HepG2 (cell line): Measurements from ENCODE around the gene FILIP1. TPM values are rescaled to one million over a fixed set of nuclear protein-coding genes. Genes with fewer than 3 reads are reported as not detected.

Source experiments
- ATAC-seq: fragments of 200-7000 bp; cut with Tn5 transposase; 3 replicates; pipeline ENCODE4 v1.9.1; 2020; ENCODE audit warnings: mild to moderate bottlenecking, moderate library complexity
- BruUV-seq: library from RNA; stranded (reverse); fragments of 400-500 nt; replicated peaks from 2 replicates; lab custom pipeline; 2021; lab: Mats Ljungman, UMichigan
- CTCF ChIA-PET: fragments of 300-600 bp; formaldehyde crosslinking; extraction: SDS; loops from one replicate; lab custom pipeline; 2021; ENCODE audit warnings: low total read pairs, inconsistent platforms, low intra/inter-chr PET ratio; lab: Yijun Ruan, JAX
- POLR2A ChIA-PET: fragments of 350-600 bp; sonication (Branson Sonifier 250); formaldehyde crosslinking; loops from one replicate; lab custom pipeline; 2020; ENCODE audit warnings: antibody characterized with exemption, inconsistent platforms; lab: Yijun Ruan, JAX
- DNase-seq: peaks from one replicate; pipeline ENCODE4 v3.0.0-alpha.2; 2015; ENCODE audit warnings: low spot score
- FAIRE-seq: peaks from 3 replicates; lab custom pipeline; 2011; peaks lifted over from hg19 to GRCh38; lab: Jason Lieb, UNC
- H2AFZ ChIP-seq: one replicate; pipeline ENCODE4 v1.6.1; 2011; ENCODE audit warnings: low read length, inconsistent platforms
- H3K27ac ChIP-seq: fragments of 300-600 bp; 3 replicates; pipeline ENCODE4 v1.8.0; 2011; ENCODE audit warnings: mixed run types, mild to moderate bottlenecking, mixed read lengths, low read length, inconsistent platforms; ENCODE audit not compliant: insufficient read depth; ENCODE audit errors: extremely low read length
- H3K27me3 ChIP-seq, 2 experiments: fragments of 200-600 bp in 1 of 2; 2 replicates in 1 of 2; 3 replicates in 1 of 2; pipeline versions ENCODE4 v1.6.0 to v1.8.0; 2011; ENCODE audit warnings: low read length in 2 of 2, mild to moderate bottlenecking in 2 of 2, moderate library complexity in 2 of 2, inconsistent platforms in 1 of 2; ENCODE audit not compliant: insufficient read depth in 2 of 2, control insufficient read depth in 1 of 2
- H3K36me3 ChIP-seq, 2 experiments: fragments of 200-600 bp in 1 of 2; replicated peaks in 1 of 2; 2 replicates in 1 of 2; 3 replicates in 1 of 2; pipeline versions ENCODE4 v1.5.1 to v1.8.0; 2011; ENCODE audit warnings: low read length in 2 of 2, inconsistent platforms in 1 of 2; ENCODE audit not compliant: insufficient read depth in 2 of 2, control insufficient read depth in 1 of 2
- H3K4me1 ChIP-seq: 2 replicates; pipeline ENCODE4 v1.5.1; 2012; ENCODE audit warnings: low read length, inconsistent platforms; ENCODE audit not compliant: insufficient read depth
- H3K4me2 ChIP-seq: 2 replicates; pipeline ENCODE4 v1.6.0; 2011; ENCODE audit warnings: low read depth, low read length, inconsistent platforms
- H3K4me3 ChIP-seq, 3 experiments: fragments of 200-600 bp in 1 of 3; sonication (generic), shearing (Covaris generic) in 1 of 3; replicated peaks in 1 of 3; 2 replicates each; pipeline ENCODE4 v1.5.1; 2011 to 2016; ENCODE audit warnings: low read length in 3 of 3, inconsistent platforms in 2 of 3, low read depth in 2 of 3, mild to moderate bottlenecking in 2 of 3, control low read depth in 1 of 3, mixed read lengths in 1 of 3; ENCODE audit not compliant: insufficient read depth in 1 of 3
- H3K79me2 ChIP-seq: one replicate; pipeline ENCODE4 v1.6.1; 2011; ENCODE audit warnings: low read length, inconsistent platforms; ENCODE audit not compliant: insufficient read depth
- H3K9ac ChIP-seq: 2 replicates; pipeline ENCODE4 v1.6.0; 2011; ENCODE audit warnings: mild to moderate bottlenecking, low read depth, low read length, inconsistent platforms; ENCODE audit not compliant: insufficient read depth
- H3K9me3 ChIP-seq: 2 replicates; pipeline ENCODE4 v1.5.1; 2012; ENCODE audit warnings: mild to moderate bottlenecking, low read length
- H4K20me1 ChIP-seq: 2 replicates; pipeline ENCODE4 v1.6.0; 2011; ENCODE audit warnings: inconsistent platforms, mild to moderate bottlenecking, low read length, moderate library complexity; ENCODE audit not compliant: insufficient read depth
- ARID5B ChIP-seq: IDR thresholded peaks from 2 replicates; pipeline ENCODE4 v1.4.0; 2020; ENCODE audit warnings: mild to moderate bottlenecking, missing genetic modification reagents
- CTCF ChIP-seq: sonication (generic); formaldehyde crosslinking; IDR thresholded peaks from 2 replicates; pipeline ENCODE4 v1.5.0; 2020; ENCODE audit warnings: mild to moderate bottlenecking, missing genetic modification reagents, moderate library complexity
- RAD21 ChIP-seq: fragments of 450-650 bp; formaldehyde crosslinking; IDR thresholded peaks from 2 replicates; pipeline ENCODE4 v1.5.0; 2020; ENCODE audit warnings: mild to moderate bottlenecking
- SMC3 ChIP-seq: IDR thresholded peaks from 2 replicates; pipeline ENCODE4 v1.6.1; 2011; ENCODE audit warnings: low read length, improper control_type of control experiment
- STAG1 ChIP-seq: sonication (generic); formaldehyde crosslinking; IDR thresholded peaks from 2 replicates; pipeline ENCODE4 v1.4.0; 2020; ENCODE audit warnings: missing genetic modification reagents
- ZNF382 ChIP-seq: sonication (generic); formaldehyde crosslinking; IDR thresholded peaks from 2 replicates; pipeline ENCODE4 v1.5.0; 2020; ENCODE audit warnings: missing genetic modification reagents, mild to moderate bottlenecking, borderline replicate concordance
- ZNF878 ChIP-seq: sonication (generic); formaldehyde crosslinking; IDR thresholded peaks from 2 replicates; pipeline ENCODE4 v1.8.1; 2023; ENCODE audit warnings: mild to moderate bottlenecking, missing genetic modification reagents, moderate library complexity
- WGBS: methylation state at CpG from one replicate; pipeline ENCODE4 v1.1.6; 2017; ENCODE audit warnings: low lambda C conversion rate; 5-methylcytosine and 5-hydroxymethylcytosine counted together
- in situ Hi-C: cut with HindIII; loops from 2 replicates; pipeline ENCODE4 v1.10.0; 2017; ENCODE audit warnings: low pct_unique_long_range_greater_than_20kb; ENCODE audit not compliant: extremely low pct_ligation_motif_present
- intact Hi-C: fragments of 100-400 bp; cut with micrococcal nuclease; formaldehyde crosslinking; loops from one replicate; pipeline ENCODE4 v1.10.0; 2022; ENCODE audit not compliant: unreplicated experiment
- polyA plus RNA-seq, 8 experiments: library from polyadenylated mRNA; depleted of rRNA in 3 of 8; stranded (reverse) in 7 of 8; unstranded in 1 of 8; fragments of >200 nt; fragmentation: Illumina TruSeq in 4 of 8; extraction: Trizol in 4 of 8; gene quantifications; 2 replicates each; pipeline versions ENCODE4 v1.2.1 to v1.2.3, GENCODE V29; 2011 to 2016; ENCODE audit warnings: low read depth in 4 of 8, missing spikeins in 1 of 8, mixed read lengths in 1 of 8; ENCODE audit not compliant: insufficient read depth in 1 of 8
- total RNA-seq, 5 experiments: library from RNA; depleted of rRNA; stranded (reverse); fragments of >200 nt; fragmentation: Illumina TruSeq; extraction: Trizol; gene quantifications; 2 replicates each; pipeline ENCODE4 v1.2.3, GENCODE V29; 2016; ENCODE audit warnings: low read depth in 1 of 5

Gene FILIP1
- total and polyA plus RNA-seq, 2 of the 13 experiments (the other 11 are each of a cell fraction or from before 2014, with no cell fraction given) = not detected

DNA sequence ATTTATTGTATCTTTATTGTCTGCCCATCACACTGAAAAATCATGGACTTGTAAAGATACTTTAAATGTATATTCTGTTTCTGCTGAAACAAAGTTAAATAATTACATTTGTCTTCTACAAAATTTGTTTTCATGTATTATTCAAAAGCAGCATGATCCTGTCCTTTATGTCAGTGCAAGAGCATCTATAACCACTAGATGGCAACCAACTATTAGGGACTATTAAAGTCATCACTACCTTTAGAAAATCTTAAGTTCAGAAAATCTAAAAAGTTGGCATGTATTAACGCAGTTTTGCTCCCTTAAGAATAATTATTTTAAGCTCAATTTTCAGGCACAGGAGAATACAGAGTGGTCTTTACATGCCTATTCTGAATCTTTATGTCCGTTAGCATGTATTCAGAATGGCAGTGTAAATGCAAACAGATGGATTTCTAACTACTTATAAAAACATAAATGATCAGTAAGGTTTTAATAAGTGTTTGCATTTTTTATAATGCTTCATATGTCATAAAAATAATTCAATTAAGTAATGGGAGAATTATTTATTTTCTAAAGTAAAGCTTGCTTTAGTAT lies 226.8 kb downstream of the FILIP1 start:
- no peak overlapping the region for H2AFZ ChIP-seq
- no peaks in the 10 kb centered on the region for H3K4me1 ChIP-seq
- H3K4me3 ChIP-seq = no peak overlapping the region
- ChIA-PET POLR2A (no interaction called here), CTCF (interaction anchor here (0.7 to 1.7 kb wide), 4 partner anchors 18 to 260 kb away, joined by 3 to 14 read pairs (median 6); partner anchors contain the start of gene TMEM30A)
- peaks cover 4 to 25% of the 10 kb centered on the region in 2 experiments; a peak in 4 of 5 replicates for H3K36me3 ChIP-seq
- H3K9ac ChIP-seq = no peak overlapping the region
- DNase-seq = peak; percentile 42
- no peak overlapping the region for H3K27ac ChIP-seq
- no peak for TF ChIP-seq ZNF878 (CRISPR knock-in tag)
- TF ChIP-seq STAG1 (CRISPR knock-in tag) = peak; percentile 55
- TF ChIP-seq ZNF382 (CRISPR knock-in tag) = no peak
- TF ChIP-seq RAD21 (CRISPR knock-in tag) = peak; percentile 26; the same call in 1 of the 2 replicates
- peak; percentile 63 for TF ChIP-seq CTCF (CRISPR knock-in tag)
- no peak for TF ChIP-seq ARID5B (CRISPR knock-in tag)
- peak; percentile 59 for TF ChIP-seq SMC3
- TF ChIP-seq, all 625 proteins: peak for 4
- no peaks in the 10 kb centered on the region for H3K9me3 ChIP-seq
- no peaks in the 10 kb centered on the region for H3K27me3 ChIP-seq
- intact Hi-C loops = loop anchor here (1.0 to 5.0 kb wide), 4 partner anchors 18 to 259 kb away; partner anchors contain the start of gene TMEM30A
- FAIRE-seq = peak; percentile 68
- no peak overlapping the region for H3K4me2 ChIP-seq
- in situ Hi-C loops = no loop called here
- H3K79me2 ChIP-seq = peaks cover 39% of the 10 kb centered on the region
- ATAC-seq = peak; percentile 77
- 67% methylated on average over 2 of the region's 2 CpGs for WGBS
- no peaks in the 10 kb centered on the region for H4K20me1 ChIP-seq
- no TSS peak for BruUV-seq
